ENCODE data around the gene MX1.

The MX1 gene

GRCh38 chr21:41488080-41488479, 62.0 kb downstream of the MX1 start:
- in situ Hi-C loops (cut with HindIII; ENCODE audit: low sequenced_read_pairs) = no loop called here

GRCh38 chr21:41489329-41489728, 63.3 kb downstream of the MX1 start:
- in situ Hi-C loops (cut with HindIII; ENCODE audit: low sequenced_read_pairs) = no loop called here

DNA sequence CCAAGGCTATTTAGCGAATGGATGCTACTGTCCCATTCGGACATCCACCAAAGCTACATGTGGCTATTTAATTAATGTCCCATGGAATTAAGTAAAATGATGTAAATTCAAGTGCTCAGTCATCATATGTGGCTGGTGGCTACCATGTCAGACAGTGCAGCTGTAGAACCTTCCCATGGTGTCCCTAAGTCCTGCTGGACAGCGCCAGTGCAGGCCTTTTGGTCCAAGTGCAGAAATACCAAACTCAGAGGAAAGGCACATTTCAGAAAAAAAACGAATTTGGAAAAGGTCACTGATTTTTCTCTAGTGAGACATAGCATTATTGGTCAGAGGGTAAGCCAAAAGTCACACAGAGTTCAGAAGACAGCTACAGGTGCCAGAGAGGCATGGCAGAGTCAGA, 64.3 kb downstream of the MX1 start:
- in situ Hi-C loops (cut with HindIII; ENCODE audit: low sequenced_read_pairs) = no loop called here

GRCh38 chr21:41491412-41491811, 65.4 kb downstream of the MX1 start:
- in situ Hi-C loops (cut with HindIII; ENCODE audit: low sequenced_read_pairs) = no loop called here

GRCh38 chr21:41494242-41494641, 68.2 kb downstream of the MX1 start:
- in situ Hi-C loops (cut with HindIII; ENCODE audit: low sequenced_read_pairs) = no loop called here

DNA sequence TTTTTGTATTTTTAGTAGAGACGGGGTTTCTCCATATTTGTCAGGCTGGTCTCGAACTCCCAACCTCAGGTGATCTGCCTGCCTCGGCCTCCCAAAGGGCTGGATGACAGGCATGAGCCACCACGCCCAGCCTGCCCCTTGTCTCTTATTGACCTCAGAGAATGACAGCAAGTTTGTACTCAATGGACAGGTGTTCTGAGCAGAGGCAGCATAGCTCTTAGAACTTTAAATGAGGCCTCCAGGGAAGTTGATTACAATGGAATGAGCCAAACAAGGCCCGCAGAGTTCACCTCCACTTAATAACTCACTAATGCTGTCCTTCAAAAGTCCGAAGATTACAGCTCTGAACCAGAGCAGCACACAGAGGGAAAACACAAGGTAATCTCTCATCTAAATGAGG, 71.0 kb downstream of the MX1 start:
- in situ Hi-C loops (cut with HindIII; ENCODE audit: low sequenced_read_pairs) = no loop called here

DNA sequence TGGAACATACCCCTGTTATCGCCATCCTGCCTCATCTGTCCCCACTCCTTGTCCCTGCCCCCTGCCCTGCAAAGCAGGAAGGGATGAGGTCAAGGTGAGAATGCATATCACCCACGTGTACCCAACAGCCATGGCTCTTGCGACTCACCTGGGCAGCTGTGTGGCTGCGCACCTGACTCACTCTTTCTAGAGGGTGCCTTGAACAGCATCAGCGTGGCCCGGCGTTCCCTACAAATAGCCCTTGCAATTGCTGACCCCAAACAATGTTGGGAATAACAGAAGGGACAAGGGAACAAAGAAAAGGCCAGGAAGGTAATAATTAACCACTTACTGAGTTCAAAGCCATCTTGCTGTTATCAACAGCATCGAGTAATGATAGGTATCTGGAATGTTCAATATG, 71.7 kb downstream of the MX1 start:
- in situ Hi-C loops (cut with HindIII; ENCODE audit: low sequenced_read_pairs) = no loop called here

DNA sequence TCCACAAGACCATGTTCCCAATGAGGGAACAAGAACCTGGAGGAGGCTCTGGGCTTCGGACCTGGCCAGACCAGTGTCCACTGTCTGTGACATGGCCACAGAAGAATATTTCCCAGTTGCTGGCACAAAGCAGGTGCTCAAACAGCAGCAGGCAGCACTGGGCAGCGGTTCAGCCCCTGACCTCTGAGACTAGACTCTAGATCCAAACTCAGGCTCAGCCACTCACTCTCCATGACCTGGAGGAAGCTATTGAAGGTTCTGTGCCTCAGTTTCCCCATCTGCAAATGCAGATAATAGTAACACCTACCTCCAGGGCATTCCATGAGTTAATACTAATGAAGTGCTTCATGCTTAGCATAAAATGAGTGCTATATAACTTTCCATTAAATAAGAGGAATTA, 73.9 kb downstream of the MX1 start:
- in situ Hi-C loops (cut with HindIII; ENCODE audit: low sequenced_read_pairs) = no loop called here

DNA sequence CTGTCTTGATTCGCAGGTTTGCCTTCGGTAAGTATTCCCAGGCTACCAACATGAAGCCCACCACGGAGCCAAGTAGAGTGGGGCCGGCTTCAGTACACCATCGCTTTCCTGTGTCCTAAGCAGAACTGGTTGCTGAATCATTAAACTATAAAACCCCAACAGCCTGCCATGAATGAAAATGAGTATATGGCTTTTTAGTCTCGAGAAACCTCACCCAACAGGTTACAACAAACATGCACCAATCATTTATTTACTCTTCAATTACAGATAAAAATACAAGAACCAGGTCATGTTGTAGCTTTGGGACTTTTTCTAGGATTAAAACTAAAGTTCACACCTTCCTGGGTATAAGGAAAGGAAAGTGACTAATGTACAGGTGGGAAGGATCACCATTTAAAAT, 74.3 kb downstream of the MX1 start:
- in situ Hi-C loops (cut with HindIII; ENCODE audit: low sequenced_read_pairs) = no loop called here

DNA sequence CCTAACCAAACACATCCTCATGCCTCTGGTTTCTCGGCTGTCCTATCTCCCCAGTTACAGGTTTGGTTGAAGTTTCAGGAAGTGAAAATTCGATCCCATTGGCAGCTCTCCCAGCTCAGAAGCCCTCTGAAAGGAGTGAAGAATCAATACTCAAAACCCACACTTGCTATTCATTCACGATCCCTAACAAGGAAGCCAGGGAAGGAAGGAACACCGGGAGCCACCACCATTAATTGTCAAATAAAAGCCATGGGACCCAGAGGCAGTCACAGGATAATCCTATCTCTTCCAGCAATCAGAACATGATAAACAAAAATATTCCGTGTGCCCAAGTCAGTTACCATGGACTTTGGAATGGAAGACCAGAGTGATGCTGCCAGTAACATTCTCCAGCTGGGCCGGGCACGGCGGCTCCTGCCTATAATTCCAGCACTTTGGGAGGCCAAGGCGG, 74.9 kb downstream of the MX1 start:
- in situ Hi-C loops (cut with HindIII; ENCODE audit: low sequenced_read_pairs) = no loop called here

GRCh38 chr21:41501919-41502318, 75.9 kb downstream of the MX1 start:
- in situ Hi-C loops (cut with HindIII; ENCODE audit: low sequenced_read_pairs) = no loop called here

DNA sequence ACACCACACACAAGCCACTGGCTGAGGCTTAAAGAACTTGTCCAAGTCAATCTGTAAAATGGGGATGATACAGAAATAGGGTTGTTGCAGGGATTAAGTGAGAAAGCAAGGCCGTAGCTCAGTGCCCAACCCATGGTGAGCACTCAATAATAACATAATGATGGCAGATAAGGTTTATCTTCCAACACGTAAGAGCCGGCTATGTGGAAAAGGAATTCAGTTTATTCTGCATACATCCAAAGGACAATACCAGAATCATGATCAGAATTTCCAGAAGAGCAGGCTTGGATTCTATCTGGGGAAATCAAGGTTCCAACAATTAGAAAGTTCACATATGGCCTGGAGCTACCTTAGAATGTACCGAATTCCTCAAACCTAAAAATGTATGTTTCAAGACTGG, 77.3 kb downstream of the MX1 start:
- in situ Hi-C loops (cut with HindIII; ENCODE audit: low sequenced_read_pairs) = no loop called here

DNA sequence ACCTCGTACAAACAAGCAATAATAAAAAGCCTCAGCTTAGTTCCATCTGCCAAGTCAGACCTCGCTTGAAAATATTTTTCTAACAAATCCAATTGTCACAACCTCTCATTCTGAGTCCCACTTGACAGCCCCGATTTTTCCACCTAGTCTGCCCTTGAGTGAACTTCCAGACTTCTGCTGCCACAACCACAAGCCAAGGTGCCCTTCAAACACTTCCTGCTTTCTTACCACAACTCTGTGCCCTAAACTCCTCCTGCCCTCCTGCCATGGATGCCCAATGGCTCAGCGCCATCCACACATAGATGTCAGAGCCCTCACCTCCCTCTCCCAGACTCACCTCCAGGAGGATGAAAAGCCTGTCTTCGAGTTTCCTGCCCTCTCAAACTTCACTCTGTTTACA, 78.0 kb downstream of the MX1 start:
- in situ Hi-C loops (cut with HindIII; ENCODE audit: low sequenced_read_pairs) = no loop called here

- in situ Hi-C loops (cut with HindIII; ENCODE audit: low sequenced_read_pairs) = no loop called here
These were observed 80.1 kb downstream of the MX1 start for GRCh38 chr21:41506005-41506594.

GRCh38 chr21:41506611-41507520, 80.8 kb downstream of the MX1 start:
- in situ Hi-C loops (cut with HindIII; ENCODE audit: low sequenced_read_pairs) = no loop called here

DNA sequence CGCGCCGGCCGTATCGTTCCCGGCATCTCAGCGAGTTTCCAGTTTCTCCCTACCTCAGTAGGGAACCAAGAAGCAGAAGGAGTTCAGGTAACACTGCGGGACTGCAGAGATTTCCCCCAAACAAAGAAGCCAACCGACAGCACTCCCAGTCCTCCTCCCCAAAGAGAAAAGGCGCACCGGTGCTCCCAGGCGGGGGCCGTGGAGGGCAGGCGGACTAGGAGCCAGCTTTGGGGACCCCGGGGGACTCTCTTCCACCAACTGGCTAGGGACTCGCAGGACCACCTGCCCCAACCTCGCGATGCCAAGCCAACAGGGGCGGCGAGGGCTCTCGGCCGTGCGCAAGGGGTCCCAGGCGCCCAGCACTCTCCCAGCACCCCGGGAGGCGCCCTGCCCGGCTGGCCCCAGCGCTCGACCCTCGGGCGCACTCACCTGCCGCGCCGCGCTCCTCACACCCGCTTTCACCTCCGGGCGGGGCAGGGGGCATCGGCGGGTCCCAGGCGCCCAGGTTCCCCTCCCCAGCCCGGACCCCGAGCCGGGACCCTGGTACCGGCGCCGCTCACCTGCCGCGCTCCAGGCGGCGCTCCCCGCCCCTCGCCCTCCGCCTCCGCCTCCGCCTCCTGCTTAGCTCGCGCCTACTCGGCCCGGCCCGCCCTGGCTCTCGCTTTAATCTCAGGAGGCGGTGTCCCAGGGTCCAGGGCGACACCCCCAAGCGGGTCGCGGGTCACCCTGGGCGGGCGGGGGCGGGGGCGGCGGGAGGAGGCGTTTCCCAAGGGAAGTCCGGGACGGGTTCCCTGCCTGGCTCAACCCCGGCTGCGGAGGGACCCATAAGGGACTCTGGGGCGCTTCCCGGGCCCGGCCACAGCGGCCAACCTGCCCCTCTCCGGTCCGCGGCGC, 81.7 kb downstream of the MX1 start, which contains the start of gene TMPRSS2:
TSS of gene TMPRSS2 (minus strand) at position 638 of the 894 bp plus-strand sequence. CDS start 10,025 bp downstream, outside the sequence.
- in situ Hi-C loops (cut with HindIII; ENCODE audit: low sequenced_read_pairs) = no loop called here

DNA sequence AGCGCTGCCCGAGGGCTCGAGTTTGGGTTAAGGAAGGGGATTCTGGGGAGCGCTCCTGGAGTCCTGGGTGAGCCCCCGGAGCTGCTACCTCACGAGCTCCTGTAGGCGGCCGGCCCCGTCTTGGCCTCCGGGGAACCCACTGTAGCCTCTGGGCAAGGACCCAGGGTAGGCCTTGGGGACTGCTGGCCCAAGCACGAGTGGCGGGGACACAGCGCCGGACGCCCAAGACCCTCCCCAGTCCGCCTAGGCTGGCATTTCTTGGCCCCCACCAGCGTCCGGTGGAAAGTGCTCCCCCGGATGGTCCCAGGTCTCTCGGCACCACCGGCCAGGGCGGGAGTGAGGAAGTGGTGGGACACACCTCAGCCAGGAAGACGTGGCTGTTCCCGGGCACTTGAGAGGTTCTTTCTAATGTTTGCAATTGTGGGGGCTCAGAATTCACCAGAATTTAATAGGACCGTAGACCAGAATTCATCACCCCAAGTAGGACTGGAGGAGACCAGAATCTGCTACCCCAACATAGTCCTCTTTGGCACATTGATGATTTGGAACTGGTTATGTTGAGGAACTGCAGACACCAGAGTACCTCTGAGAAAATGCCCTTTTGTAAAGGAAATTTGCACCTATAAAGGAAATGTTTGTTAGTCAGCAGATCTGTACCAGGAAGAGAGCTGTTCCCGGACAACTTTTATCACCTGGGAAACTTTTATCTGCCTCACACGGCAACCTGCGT, 82.5 kb downstream of the MX1 start:
- in situ Hi-C loops (cut with HindIII; ENCODE audit: low sequenced_read_pairs) = no loop called here

All from DLD1 (cell line).